Measurements from ENCODE around the gene SUPT3H. TPM values are rescaled to one million over a fixed set of nuclear protein-coding genes. Genes with fewer than 3 reads are reported as not detected.

Gene SUPT3H
- total and polyA plus RNA-seq, 2 donors (not counting 1 experiment from before 2014, with no cell fraction given), result 5.5 to 12.4 TPM

- ChIA-PET CTCF (no interaction called here), POLR2A (no interaction called here)
- H3K27ac ChIP-seq (ENCODE audit: low read length in 2 of 2), result no peak overlapping the region
- no peak overlapping the region for H2AFZ ChIP-seq (ENCODE audit: insufficient read depth, low read depth, low read length, poor library complexity, severe bottlenecking)
- H3K79me2 ChIP-seq (ENCODE audit: control insufficient read depth, insufficient read depth, low read length), result no peaks in the 10 kb centered on the region
- DNase-seq (no peak), ATAC-seq (ENCODE audit: low read depth) (no peak)
- peaks cover 3% of the 10 kb centered on the region for H3K4me1 Mint-ChIP-seq
- no peaks in the 10 kb centered on the region for H4K20me1 ChIP-seq (ENCODE audit: control insufficient read depth, insufficient read depth, low read length, poor library complexity, severe bottlenecking)
- TF ChIP-seq CTCF (IDR thresholded peaks at IDR 0.05) (no peak), EZH2 (IDR thresholded peaks at IDR 0.05; ENCODE audit: borderline replicate concordance, insufficient read depth, low read depth, low read length, poor library complexity, severe bottlenecking) (no peak)
- intact Hi-C loops (cut with micrococcal nuclease), result no loop called here
- no peak overlapping the region for H3K27ac Mint-ChIP-seq
- no peak overlapping the region for H3K9ac ChIP-seq (ENCODE audit: low read length)
- H3K4me2 ChIP-seq (replicated peaks; ENCODE audit: low read depth, low read length, poor library complexity, severe bottlenecking), result no peak overlapping the region
- H3K4me3 ChIP-seq (ENCODE audit: control extremely low read depth in 1 of 5, extremely low read depth in 1 of 5, insufficient read depth in 1 of 5, low read depth in 2 of 5, low read length in 4 of 5), result no peak overlapping the region
- H3K27me3 ChIP-seq (replicated peaks in 1 of 4; ENCODE audit: control extremely low read depth in 1 of 4, control insufficient read depth in 3 of 4, insufficient read depth in 4 of 4, low read length in 3 of 4), result no peaks in the 10 kb centered on the region
- no peaks in the 10 kb centered on the region for H3K36me3 ChIP-seq (replicated peaks in 1 of 2; ENCODE audit: control extremely low read depth in 1 of 2, control insufficient read depth in 1 of 2, extremely low read depth in 1 of 2, insufficient read depth in 2 of 2, low read length in 1 of 2)
- H3K9me3 ChIP-seq (ENCODE audit: control extremely low read depth in 1 of 3, control insufficient read depth in 2 of 3, insufficient read depth in 1 of 3, low read length in 2 of 3), result peaks cover 0 to 13% (median 9%) of the 10 kb centered on the region in 3 donors
- no peak overlapping the region for H3K4me3 Mint-ChIP-seq
- no peaks in the 10 kb centered on the region for H3K27me3 Mint-ChIP-seq
- H3K9me3 Mint-ChIP-seq (ENCODE audit: insufficient read depth), result peaks cover 5% of the 10 kb centered on the region
- H3K4me1 ChIP-seq (ENCODE audit: control insufficient read depth in 2 of 2, insufficient read depth in 2 of 2, low read length in 2 of 2), result peaks cover 0 to 3% of the 10 kb centered on the region in 2 donors
These were observed 400.8 kb downstream of the SUPT3H start for GRCh38 chr6:44976677-44977641.

- Histone ChIP-seq H3K27me3 (replicated peaks in 1 of 4; ENCODE audit: control extremely low read depth in 1 of 4, control insufficient read depth in 3 of 4, insufficient read depth in 4 of 4, low read length in 3 of 4) (no peaks in the 10 kb centered on the region), H3K36me3 (replicated peaks in 1 of 2; ENCODE audit: control extremely low read depth in 1 of 2, control insufficient read depth in 1 of 2, extremely low read depth in 1 of 2, insufficient read depth in 2 of 2, low read length in 1 of 2) (no peaks in the 10 kb centered on the region), H4K20me1 (ENCODE audit: control insufficient read depth, insufficient read depth, low read length, poor library complexity, severe bottlenecking) (no peaks in the 10 kb centered on the region), H3K4me2 (replicated peaks; ENCODE audit: low read depth, low read length, poor library complexity, severe bottlenecking) (no peak overlapping the region), H3K9me3 (ENCODE audit: control extremely low read depth in 1 of 3, control insufficient read depth in 2 of 3, insufficient read depth in 1 of 3, low read length in 2 of 3) (peaks cover 0 to 13% (median 9%) of the 10 kb centered on the region in 3 donors), H3K27ac (ENCODE audit: low read length in 2 of 2) (no peak overlapping the region), H3K4me3 (ENCODE audit: control extremely low read depth in 1 of 5, extremely low read depth in 1 of 5, insufficient read depth in 1 of 5, low read depth in 2 of 5, low read length in 4 of 5) (no peak overlapping the region), H3K79me2 (ENCODE audit: control insufficient read depth, insufficient read depth, low read length) (no peaks in the 10 kb centered on the region), H3K4me1 (ENCODE audit: control insufficient read depth in 2 of 2, insufficient read depth in 2 of 2, low read length in 2 of 2) (peaks cover 0 to 3% of the 10 kb centered on the region in 2 donors), H3K9ac (ENCODE audit: low read length) (no peak overlapping the region), H2AFZ (ENCODE audit: insufficient read depth, low read depth, low read length, poor library complexity, severe bottlenecking) (no peak overlapping the region)
- Mint-ChIP-seq H3K9me3 (ENCODE audit: insufficient read depth) (peaks cover 5% of the 10 kb centered on the region), H3K27me3 (no peaks in the 10 kb centered on the region), H3K4me1 (peaks cover 3% of the 10 kb centered on the region), H3K4me3 (no peak overlapping the region), H3K27ac (no peak overlapping the region)
- no peak for ATAC-seq (ENCODE audit: low read depth)
- ChIA-PET POLR2A (no interaction called here), CTCF (no interaction called here)
- DNase-seq, result no peak
- no peak for TF ChIP-seq CTCF (IDR thresholded peaks at IDR 0.05)
- no peak for TF ChIP-seq EZH2 (IDR thresholded peaks at IDR 0.05; ENCODE audit: borderline replicate concordance, insufficient read depth, low read depth, low read length, poor library complexity, severe bottlenecking)
- 80% methylated on average over 1 of the region's 2 CpGs for WGBS (ENCODE audit: insufficient coverage)
- intact Hi-C loops (cut with micrococcal nuclease), result no loop called here
These were observed 403.2 kb downstream of the SUPT3H start for GRCh38 chr6:44974511-44974910.

Data from B cell (primary cell).